ENCODE measurements around the gene ATP6AP1.

The ATP6AP1 gene

GRCh38 chrX:154478728-154479622 is 50.5 kb downstream of the ATP6AP1 start, which contains the start of gene LAGE3 (continued):
- TF ChIP-seq PBX3 (CRISPR knock-in tag; IDR thresholded peaks at IDR 0.05) (peak; percentile 8; the same call in 1 of the 2 replicates), ZBTB48 (tag by site-specific recombination; IDR thresholded peaks at IDR 0.05) (peak; percentile 55; the same call in 1 of the 2 replicates), BCL6B (tag by site-specific recombination; IDR thresholded peaks at IDR 0.05) (no peak), ZSCAN23 (tag by site-specific recombination; IDR thresholded peaks at IDR 0.05) (0 out of 2 replicates have a peak, but pooled peaks have one; percentile 10), ZNF777 (tag by site-specific recombination; IDR thresholded peaks at IDR 0.05; ENCODE audit: borderline replicate concordance) (peak; percentile 73; the same call in 1 of the 2 replicates), ZNF362 (tag by site-specific recombination; IDR thresholded peaks at IDR 0.05) (no peak), ZIC2 (tag by site-specific recombination; IDR thresholded peaks at IDR 0.05) (peak; percentile 95), ZBTB17 (tag by site-specific recombination; IDR thresholded peaks at IDR 0.05) (peak; percentile 11), PRDM2 (tag by site-specific recombination; IDR thresholded peaks at IDR 0.05; ENCODE audit: borderline replicate concordance) (no peak), ZNF558 (tag by site-specific recombination; IDR thresholded peaks at IDR 0.05) (no peak), KLF10 (tag by site-specific recombination; IDR thresholded peaks at IDR 0.05) (peak; percentile 79; the same call in 1 of the 2 replicates), ZNF416 (tag by site-specific recombination; IDR thresholded peaks at IDR 0.05) (no peak), ZNF626 (tag by site-specific recombination; IDR thresholded peaks at IDR 0.05) (no peak), MZF1 (tag by site-specific recombination; IDR thresholded peaks at IDR 0.05; ENCODE audit: borderline replicate concordance) (no peak), ZBTB8A (tag by site-specific recombination; IDR thresholded peaks at IDR 0.05) (peak; percentile 58), CTCF (tag by site-specific recombination; IDR thresholded peaks at IDR 0.05) (no peak), ZNF335 (tag by site-specific recombination; conservative IDR thresholded peaks at IDR 0.05) (peak; percentile 99), BCL11A (tag by site-specific recombination; IDR thresholded peaks at IDR 0.05; ENCODE audit: low read depth) (peak; percentile 80; the same call in 1 of the 2 replicates), ZNF830 (tag by site-specific recombination; IDR thresholded peaks at IDR 0.05; ENCODE audit: low read depth) (no peak), ZNF585B (tag by site-specific recombination; IDR thresholded peaks at IDR 0.05) (no peak), ZNF202 (tag by site-specific recombination; IDR thresholded peaks at IDR 0.05; ENCODE audit: borderline replicate concordance) (no peak), KLF9 (tag by site-specific recombination; IDR thresholded peaks at IDR 0.05; ENCODE audit: low read depth) (peak; percentile 69), ZNF596 (tag by site-specific recombination; IDR thresholded peaks at IDR 0.05) (0 out of 2 replicates have a peak, but pooled peaks have one; percentile 38), KLF16 (tag by site-specific recombination; IDR thresholded peaks at IDR 0.05) (peak; percentile 75), ZNF140 (tag by site-specific recombination; IDR thresholded peaks at IDR 0.05) (no peak), ZNF341 (tag by site-specific recombination; IDR thresholded peaks at IDR 0.05; ENCODE audit: low read depth) (peak; percentile 98), ZNF610 (tag by site-specific recombination; IDR thresholded peaks at IDR 0.05; ENCODE audit: borderline replicate concordance) (peak; percentile 51; the same call in 1 of the 2 replicates), OSR2 (tag by site-specific recombination; IDR thresholded peaks at IDR 0.05) (no peak)
